ENCODE data around the gene SCN9A.
A peak's percentile ranks its signal among the peaks of the same experiment; 100 is the strongest.
"Not testable (repeated sequence)": the region's sequence is repeated elsewhere in the genome, so short reads cannot be mapped to it uniquely, and the experiment has no call there.

Gene SCN9A

GRCh38 chr2:166375736-166376487, at the start of gene SCN9A:
TSS of gene SCN9A (minus strand) at chr2:166375944. CDS start at chr2:166311756, 64,188 bp downstream.
- DNase-seq: peak; percentile 83 to 87

- DNase-seq: no peak
Observed at GRCh38 chr2:166424841-166425240, 49.1 kb upstream of the SCN9A start.

GRCh38 chr2:166419616-166419934, 43.8 kb upstream of the SCN9A start:
- DNase-seq: peak; percentile 12 to 54

GRCh38 chr2:166418853-166419615, 43.3 kb upstream of the SCN9A start:
- no peak for DNase-seq

- DNase-seq: peak; percentile 28 to 54
Observed at GRCh38 chr2:166417669-166418068, 41.9 kb upstream of the SCN9A start.

- no peak for DNase-seq
Observed at GRCh38 chr2:166413255-166413654, 37.5 kb upstream of the SCN9A start.

GRCh38 chr2:166411473-166412230, 35.9 kb upstream of the SCN9A start:
- no peak for DNase-seq

- DNase-seq: no peak
Observed at GRCh38 chr2:166410828-166411472, 35.2 kb upstream of the SCN9A start.

GRCh38 chr2:166407746-166408145, 32.0 kb upstream of the SCN9A start:
- DNase-seq: not testable (repeated sequence)

GRCh38 chr2:166406374-166406773, 30.6 kb upstream of the SCN9A start:
- DNase-seq: no peak

GRCh38 chr2:166405569-166405926, 29.8 kb upstream of the SCN9A start:
- no peak for DNase-seq

GRCh38 chr2:166404831-166405568, 29.3 kb upstream of the SCN9A start:
- DNase-seq: no peak

- DNase-seq: no peak
Observed at GRCh38 chr2:166394245-166394644, 18.5 kb upstream of the SCN9A start.

GRCh38 chr2:166393008-166393407, 17.3 kb upstream of the SCN9A start:
- no peak for DNase-seq

GRCh38 chr2:166388481-166389070, 12.8 kb upstream of the SCN9A start:
- peak in 1 of 2 experiments; percentile 17 for DNase-seq

GRCh38 chr2:166385313-166385712, 9.6 kb upstream of the SCN9A start:
- no peak for DNase-seq

- DNase-seq: peak in 1 of 2 experiments; percentile 26
Observed at GRCh38 chr2:166384774-166385173, 9.0 kb upstream of the SCN9A start.

GRCh38 chr2:166382448-166382847, 6.7 kb upstream of the SCN9A start:
- no peak for DNase-seq

- no peak for DNase-seq
Observed at GRCh38 chr2:166380615-166381014, 4.9 kb upstream of the SCN9A start.

GRCh38 chr2:166376873-166377272, 1.1 kb upstream of the SCN9A start:
- DNase-seq: no peak

- no peak for DNase-seq
Observed at GRCh38 chr2:166376488-166376828, 714 bp upstream of the SCN9A start.

- DNase-seq: peak; percentile 37 to 56
Observed at GRCh38 chr2:166375195-166375735, 479 bp downstream of the SCN9A start.
